ENCODE measurements around the gene C1QTNF5.

The C1QTNF5 gene

GRCh38 chr11:119344291-119345010, 3.8 kb upstream of the C1QTNF5 start:
- Histone ChIP-seq H3K27ac (ENCODE audit: extremely low read depth, low read depth, low read length) (no peak overlapping the region), H3K36me3 (ENCODE audit: control insufficient read depth in 2 of 2, insufficient read depth in 1 of 2, low read length in 2 of 2) (no peaks in the 10 kb centered on the region), H3K9me3 (ENCODE audit: control insufficient read depth, insufficient read depth, low read depth, low read length) (no peaks in the 10 kb centered on the region), H3K4me3 (ENCODE audit: low read depth, low read length) (no peak overlapping the region), H3K4me1 (ENCODE audit: control insufficient read depth, insufficient read depth, low read length) (no peaks in the 10 kb centered on the region; the same call in 1 of the 2 replicates)
- no peak for TF ChIP-seq ZNF660 (tag by site-specific recombination; IDR thresholded peaks at IDR 0.05)
- ChIA-PET POLR2A (no interaction called here), CTCF (interaction anchor here (0.8 to 2.3 kb wide), 4 partner anchors 29 to 130 kb away, joined by 3 to 7 read pairs (median 4); no protein-coding TSS in a partner anchor)

DNA sequence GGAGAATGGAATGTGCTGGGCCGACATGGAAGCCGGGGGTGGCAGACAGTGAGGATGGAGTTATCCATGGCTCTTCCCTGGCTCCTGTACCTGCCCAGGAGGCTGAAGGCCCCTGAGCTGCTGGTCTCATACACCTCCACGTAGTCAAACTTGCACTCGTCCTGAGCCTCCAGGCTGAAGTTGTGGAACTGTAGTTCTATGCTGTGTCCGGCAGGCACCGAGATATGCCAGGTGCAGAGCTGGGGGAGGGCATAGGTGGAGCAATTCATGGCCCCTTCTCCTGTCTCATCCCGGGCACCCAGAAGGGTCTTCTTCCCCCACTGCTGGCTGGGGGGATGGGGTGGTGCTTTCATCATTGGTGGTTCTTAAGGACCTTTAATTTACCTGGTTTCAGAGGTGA, 3.0 kb upstream of the C1QTNF5 start:
- no peak overlapping the region for H3K27ac ChIP-seq (ENCODE audit: extremely low read depth, low read depth, low read length)
- ChIA-PET CTCF (interaction anchor here (0.6 to 2.3 kb wide), 6 partner anchors 22 to 131 kb away, joined by 3 to 8 read pairs (median 4); no protein-coding TSS in a partner anchor), POLR2A (no interaction called here)
- H3K36me3 ChIP-seq (ENCODE audit: control insufficient read depth in 2 of 2, insufficient read depth in 1 of 2, low read length in 2 of 2), result no peaks in the 10 kb centered on the region
- H3K4me3 ChIP-seq (ENCODE audit: low read depth, low read length), result no peak overlapping the region
- no peak for TF ChIP-seq ZNF645 (tag by site-specific recombination; IDR thresholded peaks at IDR 0.05)
- TF ChIP-seq ZNF792 (tag by site-specific recombination; IDR thresholded peaks at IDR 0.05), result no peak
- no peak for TF ChIP-seq ZBTB44 (tag by site-specific recombination; IDR thresholded peaks at IDR 0.05)
- no peak for TF ChIP-seq SCRT2 (tag by site-specific recombination; IDR thresholded peaks at IDR 0.05)
- TF ChIP-seq ZNF785 (tag by site-specific recombination; IDR thresholded peaks at IDR 0.05), result no peak
- TF ChIP-seq ZNF335 (tag by site-specific recombination; conservative IDR thresholded peaks at IDR 0.05), result no peak
- no peak for TF ChIP-seq HIC1 (tag by site-specific recombination; IDR thresholded peaks at IDR 0.05)
- no peak for TF ChIP-seq ZNF350 (tag by site-specific recombination; IDR thresholded peaks at IDR 0.05)
- no peak for TF ChIP-seq ZNF704 (tag by site-specific recombination; IDR thresholded peaks at IDR 0.05)
- TF ChIP-seq ZNF174 (tag by site-specific recombination; IDR thresholded peaks at IDR 0.05), result no peak
- TF ChIP-seq ZFHX2 (tag by site-specific recombination; conservative IDR thresholded peaks at IDR 0.05), result no peak
- no peak for TF ChIP-seq RBAK (tag by site-specific recombination; IDR thresholded peaks at IDR 0.05)
- TF ChIP-seq, protein P1, sequence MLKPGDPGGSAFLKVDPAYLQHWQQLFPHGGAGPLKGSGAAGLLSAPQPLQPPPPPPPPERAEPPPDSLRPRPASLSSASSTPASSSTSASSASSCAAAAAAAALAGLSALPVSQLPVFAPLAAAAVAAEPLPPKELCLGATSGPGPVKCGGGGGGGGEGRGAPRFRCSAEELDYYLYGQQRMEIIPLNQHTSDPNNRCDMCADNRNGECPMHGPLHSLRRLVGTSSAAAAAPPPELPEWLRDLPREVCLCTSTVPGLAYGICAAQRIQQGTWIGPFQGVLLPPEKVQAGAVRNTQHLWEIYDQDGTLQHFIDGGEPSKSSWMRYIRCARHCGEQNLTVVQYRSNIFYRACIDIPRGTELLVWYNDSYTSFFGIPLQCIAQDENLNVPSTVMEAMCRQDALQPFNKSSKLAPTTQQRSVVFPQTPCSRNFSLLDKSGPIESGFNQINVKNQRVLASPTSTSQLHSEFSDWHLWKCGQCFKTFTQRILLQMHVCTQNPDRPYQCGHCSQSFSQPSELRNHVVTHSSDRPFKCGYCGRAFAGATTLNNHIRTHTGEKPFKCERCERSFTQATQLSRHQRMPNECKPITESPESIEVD (tag by site-specific recombination; IDR thresholded peaks at IDR 0.05), result no peak
- no peak for TF ChIP-seq ZNF175 (tag by site-specific recombination; IDR thresholded peaks at IDR 0.05)
- no peak for TF ChIP-seq OVOL3 (tag by site-specific recombination; IDR thresholded peaks at IDR 0.05)
- TF ChIP-seq ZNF473 (tag by site-specific recombination; IDR thresholded peaks at IDR 0.05), result no peak
- no peak for TF ChIP-seq ZNF585B (tag by site-specific recombination; IDR thresholded peaks at IDR 0.05)
- TF ChIP-seq ZNF292 (tag by site-specific recombination; IDR thresholded peaks at IDR 0.05; ENCODE audit: borderline replicate concordance, low read depth), result no peak
- no peak for TF ChIP-seq REPIN1 (tag by site-specific recombination; IDR thresholded peaks at IDR 0.05; ENCODE audit: low read depth)
- TF ChIP-seq TCF7L2 (IDR thresholded peaks at IDR 0.05; ENCODE audit: borderline replicate concordance, low read depth, low read length), result no peak
- H3K4me1 ChIP-seq (ENCODE audit: control insufficient read depth, insufficient read depth, low read length), result no peaks in the 10 kb centered on the region; the same call in 1 of the 2 replicates
- H3K9me3 ChIP-seq (ENCODE audit: control insufficient read depth, insufficient read depth, low read depth, low read length), result no peaks in the 10 kb centered on the region
